Stimulated activated CD8-positive, alpha-beta memory T cell treated with anti-CD3 and anti-CD28 coated beads, Interleukin-4, amount 100 ng/mL, for 4 hours (primary cell): ENCODE measurements around the gene LGALSL.

Experiments
- DNase-seq, 2 donors: peaks; one replicate each; pipeline ENCODE4 v3.0.0-alpha.2; 2020; ENCODE audit warnings: low read depth in 2 of 2, low spot score in 1 of 2

The LGALSL gene

DNA sequence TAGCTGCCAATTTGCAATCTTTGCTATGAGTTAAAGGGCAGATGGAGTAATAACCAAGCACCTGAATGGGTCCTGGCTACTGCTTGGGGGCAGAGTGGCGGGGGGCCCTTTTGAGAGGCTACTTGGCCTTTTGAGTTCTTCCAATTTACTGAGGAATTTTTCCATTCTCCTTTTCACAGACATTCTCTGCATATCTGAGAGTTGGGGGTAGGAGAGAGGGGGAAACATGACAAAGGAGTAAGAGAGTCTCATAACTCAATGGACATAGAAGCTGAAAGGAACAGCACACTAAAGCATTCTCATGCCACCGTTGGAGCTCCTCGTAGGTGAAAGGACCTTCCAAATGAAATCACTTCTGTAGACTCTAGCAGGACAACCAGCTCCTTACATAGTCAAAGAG lies 16.1 kb downstream of the LGALSL start:
- DNase-seq, result no peak

DNA sequence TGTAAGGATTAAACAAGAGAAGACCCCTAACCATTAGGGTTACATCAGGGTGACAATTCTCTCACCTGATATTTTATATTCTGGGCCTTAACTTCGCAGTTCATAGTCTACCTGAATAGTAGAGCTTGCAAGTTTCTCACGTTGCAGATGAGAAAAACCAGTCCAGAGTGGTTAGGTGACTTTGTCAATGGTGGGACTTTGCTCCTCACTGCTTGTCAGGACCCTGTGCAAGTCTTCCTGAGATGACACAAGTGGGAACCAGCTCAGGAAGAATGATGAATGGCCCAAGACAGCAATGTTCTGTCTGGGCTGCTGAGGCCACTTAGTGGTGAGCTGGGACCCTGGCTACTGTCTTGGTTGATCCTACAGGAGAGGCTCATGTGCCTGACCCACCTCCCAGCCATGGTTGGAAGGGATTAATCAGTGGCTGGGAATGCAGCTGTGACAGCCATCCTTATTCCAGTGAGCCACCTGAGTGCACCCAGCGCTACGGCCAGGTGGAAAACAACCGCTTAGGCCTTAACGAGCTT lies 16.9 kb downstream of the LGALSL start:
- DNase-seq, result no peak

DNA sequence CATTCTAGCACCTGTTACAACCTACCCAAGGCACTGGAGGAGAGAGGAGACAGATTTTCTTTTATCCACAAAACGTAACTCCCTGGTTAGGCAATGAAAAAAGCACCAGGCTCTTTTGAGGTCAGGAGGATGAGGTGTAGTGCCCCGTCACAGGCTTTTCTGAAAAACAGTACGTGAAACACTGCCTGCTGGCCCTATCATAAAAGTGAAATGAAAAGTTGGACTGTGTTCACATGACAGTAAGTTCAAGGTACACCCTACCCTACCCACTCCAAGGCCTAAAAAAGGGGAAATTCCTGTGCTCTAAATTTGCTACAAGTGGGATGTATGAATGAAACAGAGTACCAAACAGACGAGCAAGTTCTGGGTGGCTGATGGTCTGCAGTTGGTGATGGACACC lies 17.6 kb downstream of the LGALSL start:
- no peak for DNase-seq

DNA sequence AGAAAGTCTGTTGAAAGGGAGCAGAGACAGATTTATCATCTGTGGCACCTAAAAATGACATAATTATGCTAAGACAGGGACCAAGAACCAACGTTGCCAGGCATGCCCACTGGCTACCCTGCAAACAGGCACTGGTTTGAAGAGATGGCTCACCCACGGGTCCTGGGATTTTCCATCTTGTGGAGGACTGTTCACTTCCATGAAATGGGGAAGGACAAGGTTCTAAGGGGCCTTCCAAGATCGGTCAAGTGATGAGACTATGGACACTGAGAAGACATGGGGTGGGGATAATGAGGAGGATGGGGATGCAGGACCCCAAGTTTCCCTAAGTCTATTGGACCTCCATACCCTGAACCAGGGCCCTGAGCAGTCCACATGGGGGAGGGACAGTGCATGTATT lies 18.9 kb downstream of the LGALSL start:
- no peak for DNase-seq

DNA sequence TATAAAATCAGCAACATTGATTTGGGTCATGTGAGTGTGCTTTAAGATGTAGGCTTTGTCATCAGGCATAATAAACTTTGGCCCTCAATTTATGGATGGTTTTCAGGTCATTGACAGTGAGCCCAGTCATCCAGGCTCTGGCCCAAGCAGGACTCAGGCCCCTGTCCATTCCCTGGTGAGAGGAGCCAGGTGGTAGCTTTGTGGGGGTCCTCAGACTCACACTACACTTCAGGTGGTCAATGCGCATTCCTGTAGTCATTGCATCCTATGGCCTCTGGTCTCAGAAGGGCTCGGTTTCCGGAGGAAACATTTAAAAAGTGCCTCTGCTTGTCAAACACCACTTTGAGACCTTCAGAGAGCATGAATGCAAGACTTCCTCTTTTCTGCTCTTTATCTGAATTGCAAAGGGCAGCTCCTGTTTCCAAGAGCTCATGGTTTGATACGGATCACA lies 20.2 kb downstream of the LGALSL start:
- DNase-seq, result no peak

DNA sequence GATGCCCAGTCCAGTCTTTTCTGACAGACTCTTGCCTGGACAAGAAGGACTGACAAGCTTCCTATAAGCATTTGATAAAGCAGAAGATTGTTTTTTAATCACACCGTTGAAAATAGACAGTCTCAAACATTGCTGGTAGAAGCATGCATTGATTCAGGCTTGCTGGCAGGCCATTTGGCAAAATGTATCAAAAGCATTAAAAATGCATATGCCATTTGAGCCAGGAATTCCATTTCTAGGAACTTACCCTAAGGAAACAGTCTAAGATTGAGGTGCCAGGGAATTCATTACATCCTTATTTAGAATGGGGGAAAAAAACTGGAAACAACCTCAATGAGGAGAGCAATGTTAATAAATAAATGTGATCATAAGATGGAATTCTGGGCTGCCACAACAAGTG lies 20.7 kb downstream of the LGALSL start:
- DNase-seq, result no peak

DNA sequence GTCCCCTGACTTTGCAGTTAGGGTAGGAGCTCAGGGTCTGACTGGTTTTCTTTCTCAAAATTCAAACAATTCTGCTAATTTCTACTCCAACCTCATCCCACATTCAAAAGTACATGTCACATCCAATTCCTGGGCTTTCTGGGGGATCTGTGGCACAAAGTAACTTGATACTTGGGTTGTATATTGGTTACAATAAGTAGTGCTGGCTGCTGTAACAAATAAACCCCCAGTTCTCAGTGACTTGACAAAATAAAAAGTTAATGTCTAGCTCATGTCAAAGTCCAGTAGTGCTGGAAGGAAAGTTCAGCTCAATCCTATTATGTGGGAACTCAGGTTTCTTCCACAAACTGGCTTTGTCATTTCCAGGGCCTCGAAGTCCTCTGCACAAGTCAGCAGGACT lies 23.1 kb downstream of the LGALSL start:
- DNase-seq, result no peak

DNA sequence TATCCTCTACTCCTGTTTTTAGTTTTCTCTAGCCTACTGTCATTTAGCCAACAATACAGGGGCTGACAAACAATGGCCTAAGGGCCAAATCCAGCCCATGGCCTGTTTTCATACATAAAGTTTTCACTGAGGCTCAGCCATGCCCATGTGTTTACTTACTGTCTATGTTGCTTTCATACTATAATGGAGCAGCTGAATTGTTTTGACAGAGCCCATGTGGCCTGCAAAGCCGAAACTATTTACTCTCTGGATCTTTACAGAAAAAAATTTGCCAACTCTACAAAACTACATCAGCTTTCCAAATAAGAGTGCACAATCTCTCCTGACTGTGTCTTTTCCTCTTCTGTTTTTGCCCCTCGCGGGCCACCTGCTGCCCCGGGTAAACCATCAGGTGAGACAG lies 24.0 kb downstream of the LGALSL start:
- no peak for DNase-seq

DNA sequence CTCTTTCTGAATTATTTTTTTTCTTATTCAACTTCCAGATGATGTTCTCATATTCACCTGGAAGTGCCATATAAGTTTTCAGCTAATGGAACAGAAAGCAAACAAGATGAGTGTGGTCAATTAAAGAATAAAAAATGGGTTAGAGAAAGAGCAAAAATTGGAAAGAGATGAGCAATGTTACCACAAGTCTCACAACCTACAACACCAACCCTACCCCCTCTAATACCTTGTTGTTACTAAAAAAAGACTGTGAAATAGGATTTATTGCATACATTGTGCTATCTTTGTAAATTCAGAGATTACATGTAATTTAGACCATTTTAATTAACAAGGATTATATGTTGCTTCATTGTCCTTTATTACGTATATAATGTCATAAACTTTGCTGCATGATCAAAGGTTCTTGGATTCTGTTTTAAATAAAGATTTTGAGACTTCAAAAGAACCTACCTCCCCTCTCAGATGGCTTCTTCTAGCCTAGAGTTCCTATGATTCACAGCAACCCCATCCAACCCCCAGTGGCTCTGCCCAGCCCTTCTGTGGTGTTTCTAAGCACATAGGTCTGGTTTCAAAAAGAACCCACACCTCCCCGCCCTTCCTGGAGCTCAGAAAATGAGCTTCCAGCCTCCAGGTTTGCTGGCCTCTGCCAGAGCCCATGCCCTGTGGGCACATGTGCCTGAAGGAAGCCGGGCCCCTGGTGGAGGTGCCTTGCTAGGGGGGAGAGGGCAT lies 24.7 kb downstream of the LGALSL start:
- DNase-seq, result no peak

DNA sequence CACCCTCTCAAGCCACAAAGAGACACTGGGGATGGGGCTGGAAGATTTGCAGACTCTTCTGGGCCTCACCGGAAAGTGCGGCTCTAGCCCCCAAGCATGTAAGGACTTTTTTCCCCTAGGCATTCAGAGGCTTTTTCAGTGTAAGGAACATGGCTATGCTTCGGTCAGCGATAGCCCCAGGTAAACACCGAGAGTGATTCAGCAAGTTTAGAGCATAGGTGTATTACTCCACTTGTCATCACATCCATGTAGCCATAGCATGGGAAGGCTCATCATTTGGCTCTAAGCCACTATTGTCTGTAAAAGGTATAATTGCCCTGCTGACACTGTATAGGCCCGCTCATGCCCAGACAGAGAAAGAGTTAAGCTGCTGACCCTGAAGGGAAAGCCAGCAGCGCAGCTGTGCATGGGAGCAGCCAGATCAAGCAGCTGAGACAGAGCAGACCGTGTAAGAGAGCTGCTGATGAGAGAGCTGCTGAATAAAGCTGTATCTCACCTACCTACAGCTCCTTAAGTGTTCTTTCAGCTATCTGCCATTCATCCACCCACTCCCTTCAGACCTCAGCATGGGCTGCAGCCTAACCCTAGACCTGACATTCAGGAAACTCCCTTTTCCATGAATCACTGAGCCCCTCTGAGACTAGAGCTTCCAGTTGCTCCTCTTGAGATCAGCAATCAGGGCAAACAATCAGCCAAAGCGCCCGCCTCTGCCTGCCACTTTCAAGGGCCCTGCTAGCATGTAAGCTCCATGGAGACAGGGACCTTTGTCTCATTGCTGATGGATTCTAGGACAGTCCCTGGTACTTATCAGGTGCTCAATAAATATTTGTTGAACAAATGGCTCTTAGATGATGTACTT lies 25.5 kb downstream of the LGALSL start:
- no peak for DNase-seq

DNA sequence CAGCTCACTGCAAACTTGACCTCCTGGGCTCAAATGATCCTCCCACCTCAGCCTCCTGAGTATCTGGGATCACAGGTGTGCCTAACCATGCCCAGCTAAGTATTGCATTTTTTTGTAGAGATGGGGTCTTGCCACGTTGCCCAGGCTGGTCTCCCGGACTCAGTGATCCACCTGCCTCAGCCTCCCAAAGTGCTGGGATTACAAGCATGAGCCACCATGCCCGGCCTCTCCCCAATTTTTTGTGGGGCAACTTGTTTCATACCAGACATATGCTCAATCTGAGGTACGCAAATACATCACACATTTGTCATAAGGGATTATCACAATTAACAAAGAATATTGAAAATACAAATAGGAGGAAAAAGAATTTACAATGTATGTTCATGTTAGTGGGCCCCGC lies 27.7 kb downstream of the LGALSL start:
- DNase-seq, result no peak

DNA sequence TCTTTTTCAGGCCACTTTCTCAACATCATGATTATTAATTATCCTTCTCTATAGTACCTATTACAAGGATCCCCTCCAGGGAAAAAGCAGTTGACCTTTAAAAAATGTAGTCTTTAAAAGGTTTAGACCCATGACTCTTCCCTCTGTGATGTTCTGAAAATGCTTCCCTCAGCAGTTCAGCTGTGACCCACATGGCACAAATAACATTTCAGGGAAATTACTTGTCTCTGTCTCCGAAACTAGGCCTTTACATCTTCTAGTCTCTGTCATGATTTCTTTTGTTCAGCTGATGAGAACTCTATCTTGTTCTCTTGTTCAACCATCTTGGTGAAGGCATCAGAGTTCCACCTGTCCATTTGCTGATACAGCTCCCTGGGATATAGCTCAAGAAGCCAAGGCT lies 28.3 kb downstream of the LGALSL start:
- no peak for DNase-seq

DNA sequence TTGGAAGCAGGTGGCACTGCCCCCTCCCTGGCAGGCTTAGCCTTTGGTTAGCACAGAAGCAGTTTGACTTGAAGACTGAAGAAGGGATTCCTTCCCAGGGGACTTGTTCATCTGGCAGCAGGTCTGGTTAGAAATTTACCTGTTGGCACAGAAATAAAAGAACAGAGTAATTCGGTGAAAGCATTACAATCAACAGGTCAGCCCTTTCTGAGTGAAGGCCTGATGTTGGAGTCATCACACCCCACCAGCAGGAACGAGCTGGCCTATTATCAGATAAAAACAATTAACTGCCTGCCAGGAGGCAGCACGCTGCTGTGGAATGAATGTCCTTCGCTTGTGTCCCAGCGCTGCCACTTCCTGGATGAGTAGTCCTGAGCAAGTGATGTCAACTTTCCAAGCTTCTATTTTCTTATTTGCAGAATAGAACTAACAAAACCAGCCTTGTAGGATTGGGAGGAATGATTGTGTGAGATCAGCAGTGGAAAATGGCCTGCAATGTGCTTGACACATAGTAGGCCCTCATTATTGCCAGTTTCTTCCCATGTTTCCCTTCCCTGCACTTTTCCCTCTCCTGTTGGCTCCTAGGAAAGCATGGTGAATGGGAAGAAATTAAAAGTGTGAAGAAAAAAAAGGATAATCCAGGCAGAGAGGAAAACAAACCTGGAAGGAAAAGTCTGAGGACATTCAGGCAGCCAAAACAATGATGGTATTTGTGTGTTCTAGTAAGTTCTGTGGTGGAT lies 29.0 kb downstream of the LGALSL start:
- DNase-seq, result no peak

DNA sequence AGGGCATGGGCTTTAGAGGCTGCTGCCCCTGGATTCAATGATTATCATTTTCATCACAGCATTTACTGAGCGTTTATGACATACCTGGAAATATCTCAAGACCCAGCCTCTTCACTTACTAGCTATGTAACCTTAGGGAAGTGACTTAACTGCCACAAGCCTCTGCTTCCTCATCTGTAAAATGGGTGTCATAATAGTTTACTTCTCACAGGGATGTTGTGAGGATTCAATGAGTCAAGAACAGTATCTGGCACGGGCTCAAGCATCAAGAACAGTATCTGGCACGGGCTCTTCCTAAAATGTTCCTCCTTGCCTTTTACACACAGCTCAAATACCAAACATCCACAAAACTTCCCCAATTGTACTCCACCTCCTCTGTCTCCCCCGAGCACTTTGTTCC lies 31.4 kb downstream of the LGALSL start:
- no peak for DNase-seq

DNA sequence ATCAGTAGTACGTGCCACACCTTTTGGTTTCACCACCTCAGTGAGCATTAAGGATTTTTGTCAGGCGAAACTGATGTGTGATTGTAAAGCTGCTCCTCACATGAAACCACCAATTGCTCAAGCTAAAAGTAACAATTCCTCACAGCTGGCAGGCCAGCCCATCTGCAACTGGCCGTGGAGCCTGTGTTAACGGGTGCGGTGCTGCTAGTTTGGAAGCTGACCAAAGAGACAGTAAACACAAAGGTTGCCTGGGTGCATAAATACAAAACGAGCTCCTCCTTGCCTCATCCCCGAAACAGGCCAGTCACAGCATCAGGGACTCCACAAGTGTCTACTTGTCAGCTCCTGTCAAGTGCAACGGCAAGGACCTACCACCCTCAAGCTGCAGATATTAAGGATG lies 32.0 kb downstream of the LGALSL start:
- DNase-seq, result no peak

DNA sequence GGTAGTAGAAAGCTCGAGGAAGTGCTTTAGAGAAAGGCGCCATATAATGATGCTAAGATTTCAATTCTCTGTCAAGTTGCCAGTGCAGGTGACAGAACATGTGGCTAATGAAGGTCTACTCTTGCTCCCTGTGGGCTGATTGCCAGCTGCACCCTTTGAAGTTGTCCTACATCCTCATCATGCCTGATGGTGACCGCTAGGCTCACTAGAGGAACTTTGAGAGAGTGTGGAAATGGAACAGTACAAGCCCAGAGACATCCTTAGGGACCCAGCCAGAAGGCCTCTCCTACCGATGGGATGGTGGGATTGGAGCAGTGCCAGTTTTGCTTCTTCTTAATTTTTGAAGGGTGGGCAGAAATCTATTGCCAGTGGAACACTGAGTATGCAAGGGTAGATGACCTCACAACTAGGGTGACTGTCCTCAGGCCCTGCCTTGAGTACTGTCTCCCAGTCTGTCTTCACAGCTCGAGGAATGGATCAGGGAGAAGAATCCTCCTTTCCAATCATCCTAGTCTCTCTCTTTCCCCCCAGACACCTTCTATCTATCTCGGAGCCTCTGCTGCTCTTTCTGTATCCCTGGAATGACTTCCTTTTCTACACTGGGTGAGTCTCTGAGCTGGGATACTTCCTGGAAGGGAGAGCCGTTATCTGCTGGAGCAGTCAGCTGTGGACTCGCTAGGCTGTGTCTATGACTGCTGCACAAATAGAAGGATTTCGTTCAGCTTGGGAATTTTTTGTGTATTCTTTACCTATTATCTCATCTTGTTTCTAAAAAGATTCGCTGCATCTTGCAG lies 33.5 kb downstream of the LGALSL start:
- no peak for DNase-seq

DNA sequence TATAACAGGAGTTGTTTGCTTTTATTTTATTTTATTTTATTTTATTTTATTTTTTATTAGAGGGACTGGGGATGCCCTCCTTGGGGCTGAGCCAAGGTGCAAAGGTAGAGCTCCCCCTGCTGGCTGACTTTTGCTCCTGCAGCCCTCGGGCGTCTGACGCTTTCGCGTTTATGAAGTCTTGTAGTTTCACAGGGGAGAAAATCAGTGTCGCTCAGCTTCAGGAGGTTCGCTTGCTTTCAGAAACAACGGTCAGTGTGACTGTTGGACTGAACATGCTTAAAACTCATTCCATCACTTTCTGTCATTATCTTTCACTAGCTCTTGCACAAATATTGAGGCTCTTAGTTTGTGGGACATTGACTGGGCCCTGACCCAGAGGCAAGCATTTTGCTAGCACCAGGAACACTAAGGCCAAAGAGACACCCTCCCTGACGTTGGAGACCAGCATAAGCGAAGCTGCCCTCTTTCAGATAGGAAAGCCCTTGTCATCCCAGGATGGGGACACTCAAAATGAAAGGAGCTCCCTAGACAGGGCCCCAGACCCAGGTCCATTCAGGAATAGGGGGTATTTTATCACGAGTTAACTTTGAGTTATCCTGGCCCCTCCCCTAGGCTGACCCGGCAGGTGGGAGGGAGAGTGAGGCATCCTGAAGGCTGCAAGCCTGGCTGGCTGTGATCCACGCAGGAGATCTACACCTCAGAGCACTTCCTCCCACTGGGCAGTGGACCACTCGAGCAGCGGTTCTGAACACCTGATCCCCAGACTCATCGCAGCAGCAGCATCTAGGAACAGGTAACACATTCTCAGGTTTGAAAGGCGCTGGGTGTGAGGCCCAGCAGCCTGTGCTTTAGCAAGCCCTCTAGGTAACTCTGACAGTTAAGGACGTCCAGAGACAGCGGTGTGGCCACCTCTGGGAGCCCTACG lies 34.4 kb downstream of the LGALSL start:
- DNase-seq, result peak; percentile 58 to 83

DNA sequence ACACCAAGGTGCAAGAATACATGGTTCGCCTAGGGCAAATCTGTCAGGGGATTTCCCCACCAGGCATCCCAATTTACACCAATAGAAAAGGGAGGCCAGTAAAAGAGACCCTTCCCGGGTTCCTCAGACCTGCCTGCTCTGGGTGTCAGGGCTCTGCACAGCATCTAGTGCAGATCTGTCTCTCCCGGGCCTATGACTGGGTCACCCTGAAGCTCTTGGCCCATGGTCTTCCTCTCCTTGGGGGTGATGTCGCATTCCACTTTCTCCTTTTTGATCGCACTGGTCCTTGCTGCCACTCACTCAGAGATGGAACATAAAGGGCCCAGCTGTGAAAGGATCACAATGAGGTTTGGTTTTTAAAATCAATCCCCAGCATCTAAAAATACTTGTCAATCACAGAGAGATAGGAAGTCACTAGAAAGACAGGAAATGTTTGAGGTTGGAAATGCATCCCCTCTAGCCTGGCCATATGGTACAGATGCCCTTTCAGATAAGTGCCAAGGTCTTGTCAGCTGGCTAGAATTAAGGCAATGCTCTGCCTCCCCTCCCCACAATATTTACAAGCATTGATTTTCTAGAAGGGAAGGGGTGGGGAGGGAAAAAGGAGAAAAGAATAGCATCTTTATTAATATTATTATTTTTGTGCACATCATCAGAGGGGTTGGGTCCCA lies 35.3 kb downstream of the LGALSL start:
- no peak for DNase-seq

DNA sequence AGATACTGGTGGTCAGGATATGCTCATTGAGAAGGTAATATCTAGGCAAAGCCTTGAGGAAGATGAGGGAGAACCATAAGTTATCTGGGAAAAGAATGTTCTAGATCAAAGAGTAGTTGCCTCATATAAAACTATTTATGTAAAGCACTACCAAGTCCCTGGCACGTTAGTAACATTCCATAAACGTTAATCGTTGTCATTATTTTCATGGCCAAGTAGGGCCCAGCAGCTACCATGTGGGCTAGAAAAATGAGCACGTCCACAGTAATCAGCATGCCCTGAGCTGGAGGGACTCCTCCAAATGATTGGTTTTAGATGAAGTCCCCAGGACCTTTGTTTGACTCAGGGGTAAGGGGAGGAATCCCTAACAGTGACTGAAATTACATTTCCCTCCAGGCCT lies 37.5 kb downstream of the LGALSL start:
- DNase-seq, result no peak
